HG02763 (cell line): Measurements from ENCODE around the gene RAG1.
A peak's percentile ranks its signal among the peaks of the same experiment; 100 is the strongest.

ENCODE experiments used
- ATAC-seq: cut with Tn5 transposase; IDR thresholded peaks from one replicate; pipeline ENCODE4 v1.9.1; 2021; ENCODE audit warnings: mild to moderate bottlenecking, moderate library complexity; ENCODE audit not compliant: unreplicated experiment

RAG1 gene

DNA sequence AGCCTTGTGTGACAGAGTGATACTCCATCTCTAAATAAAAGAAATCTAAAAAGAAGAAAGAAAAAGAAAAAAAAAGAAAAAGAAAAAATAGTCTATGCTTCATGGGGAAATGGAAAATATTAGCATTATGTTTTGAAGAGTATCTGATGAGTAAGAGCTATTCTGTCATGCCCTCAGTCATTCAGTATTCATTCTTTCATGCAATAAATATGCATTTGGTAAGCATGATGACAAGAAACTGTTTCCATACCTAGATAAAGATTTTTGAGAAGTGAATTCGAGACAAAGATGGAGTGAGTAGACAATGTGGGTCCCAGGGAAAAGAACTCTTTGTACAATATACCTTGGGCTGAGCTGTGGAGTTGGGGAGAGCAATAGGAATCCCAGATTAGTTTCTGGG is 20.3 kb downstream of the RAG1 start:
- ATAC-seq: no peak

DNA sequence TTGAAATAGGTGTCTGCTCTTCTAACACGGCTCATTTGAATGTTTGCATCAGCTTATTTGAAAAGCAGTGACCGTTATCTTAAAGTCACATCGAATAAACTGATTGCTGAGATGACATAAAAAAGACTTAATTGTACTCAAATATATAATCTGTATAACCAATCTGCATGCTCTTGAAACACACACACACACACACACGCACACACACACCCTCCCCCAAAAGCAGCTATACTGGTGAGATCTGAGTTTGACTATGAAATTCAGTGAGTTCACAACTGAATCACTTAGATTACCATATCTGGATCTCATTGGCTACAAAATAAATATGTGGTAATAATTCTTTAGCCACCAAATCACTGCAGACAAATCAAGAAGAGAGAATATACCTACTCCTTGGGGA is 22.7 kb downstream of the RAG1 start:
- no peak for ATAC-seq

DNA sequence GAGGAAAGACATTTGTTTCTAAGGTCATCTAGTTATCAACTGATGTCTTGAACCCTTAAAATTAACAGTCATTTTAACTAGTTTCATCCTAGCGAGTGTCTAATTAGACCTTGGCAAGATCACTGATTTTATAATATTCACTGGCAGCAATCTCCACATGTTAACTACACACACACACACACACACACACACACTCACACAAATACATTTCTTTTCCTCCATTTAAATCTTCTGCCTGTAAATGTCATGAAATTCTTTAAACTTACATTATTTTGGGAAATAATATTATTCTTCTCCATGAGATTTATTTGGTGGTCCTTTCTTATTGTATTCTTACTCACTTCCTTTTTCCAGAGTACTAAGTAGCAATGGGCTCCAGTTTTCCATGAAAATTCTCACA is 23.6 kb downstream of the RAG1 start:
- no peak for ATAC-seq

DNA sequence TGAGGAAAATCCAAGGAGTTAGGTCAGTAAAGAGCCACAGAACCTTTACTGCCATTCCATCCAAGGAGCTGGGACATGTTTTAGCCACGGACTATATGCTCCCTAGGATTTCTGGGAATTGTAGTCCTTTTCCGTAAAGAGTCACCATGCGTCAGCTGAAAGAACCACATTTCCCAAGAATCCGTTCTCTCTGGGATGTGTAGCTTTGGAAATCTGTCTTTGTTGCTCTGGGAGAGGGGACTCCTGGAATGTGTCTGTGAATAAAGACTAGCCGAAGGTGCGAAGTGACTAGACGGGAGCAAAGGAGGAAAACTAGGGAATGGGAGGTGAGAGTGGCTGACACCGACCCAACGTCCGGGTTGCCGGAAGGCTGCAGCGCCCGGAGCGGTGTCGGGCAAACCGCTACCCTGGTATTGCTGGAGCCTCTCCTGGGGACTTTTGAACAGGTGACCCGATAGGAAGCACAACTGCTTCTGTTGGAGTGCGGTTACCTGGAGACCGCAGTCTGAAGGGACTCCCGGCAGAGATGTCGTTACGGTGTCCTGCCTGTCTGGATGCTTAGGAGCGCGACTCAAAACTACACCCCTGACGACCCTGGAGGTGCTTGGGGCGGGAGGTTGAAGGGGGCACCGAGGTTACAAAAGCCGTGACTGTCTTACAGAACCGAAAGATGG is 26.6 kb downstream of the RAG1 start, which contains the start of gene IFTAP:
Gene IFTAP (plus strand): TSS at position 187 of the 674 bp plus-strand sequence. CDS start 15,602 bp downstream, outside the sequence.
- ATAC-seq: peak; percentile 94

DNA sequence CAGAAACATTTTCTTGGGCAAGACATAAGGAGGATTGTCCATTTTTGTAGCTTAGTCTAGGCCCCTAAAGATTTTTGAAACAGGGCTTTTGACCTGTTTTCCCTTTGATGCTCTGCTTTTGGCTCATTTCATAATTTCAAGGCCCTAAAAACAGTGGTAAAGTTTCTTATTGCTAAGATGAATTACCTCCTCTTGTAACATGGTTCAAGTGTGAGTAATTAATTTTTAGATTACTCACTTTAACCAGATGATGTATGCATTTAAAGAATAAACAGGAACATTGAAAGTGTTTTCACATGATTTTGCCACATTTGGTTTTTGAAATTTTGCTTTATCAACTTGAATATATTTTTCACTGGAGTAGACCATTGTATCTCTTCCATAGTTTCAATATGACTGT is 29.1 kb downstream of the RAG1 start:
- no peak for ATAC-seq

DNA sequence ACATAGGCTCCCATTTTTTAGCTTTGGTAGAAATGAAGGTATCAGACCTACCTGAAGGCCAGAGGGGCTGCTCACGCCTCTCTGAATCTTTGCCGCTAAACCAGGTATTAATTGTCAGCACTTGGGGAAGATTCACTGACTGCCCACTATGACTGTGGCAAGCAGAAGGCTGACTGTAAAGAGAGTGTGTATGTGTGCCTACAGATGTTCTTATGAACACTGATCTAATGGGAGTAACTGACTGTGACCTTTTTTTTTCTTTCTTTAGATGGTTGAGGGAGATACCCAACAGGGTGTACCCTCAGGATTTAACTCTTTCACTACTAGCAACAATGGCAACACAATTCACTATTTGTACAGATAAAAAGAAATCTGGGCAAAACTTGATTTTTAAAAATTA is 30.2 kb downstream of the RAG1 start, which contains the start of gene RAG2:
Gene RAG2 (minus strand): TSS at position 186 of the 400 bp plus-strand sequence. CDS start 4,068 bp downstream, outside the sequence.
- ATAC-seq: no peak

DNA sequence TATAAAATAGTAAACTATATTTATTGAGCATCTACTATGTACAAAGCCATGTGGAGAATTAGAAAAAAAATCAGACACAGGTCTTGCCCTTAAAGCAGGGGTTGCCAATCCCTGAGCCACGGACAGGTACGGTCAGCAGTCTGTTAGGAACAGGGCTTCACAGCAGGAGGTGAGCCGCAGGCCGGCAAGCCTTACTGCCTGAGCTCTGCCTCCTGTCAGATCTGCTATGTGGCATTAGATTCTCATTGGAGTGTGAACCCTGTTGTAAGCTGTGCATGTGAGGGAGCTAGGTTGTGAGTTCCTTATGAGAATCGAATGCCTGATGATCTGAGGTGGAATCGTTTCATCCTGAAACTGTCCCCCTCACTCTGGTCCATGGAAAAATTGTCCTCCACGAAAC is 32.4 kb downstream of the RAG1 start:
- no peak for ATAC-seq

DNA sequence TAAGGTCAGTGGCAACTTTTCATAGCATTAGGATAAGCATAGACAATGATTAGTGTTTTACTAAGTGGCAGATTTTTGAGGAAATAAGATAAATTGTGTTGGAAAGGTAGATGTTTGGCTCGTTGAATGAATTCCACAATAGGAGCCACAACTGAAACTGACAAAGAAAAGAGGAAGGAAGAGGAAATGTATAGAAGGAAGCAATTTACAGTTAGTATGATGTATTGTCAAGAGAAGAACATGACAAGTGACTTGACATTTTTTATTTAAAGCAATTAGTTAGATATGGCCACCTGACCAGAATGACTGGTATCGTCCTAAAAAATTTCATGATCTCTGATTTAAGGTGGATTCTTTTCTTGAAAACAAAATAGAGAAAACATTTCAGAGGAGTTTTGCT is 33.3 kb downstream of the RAG1 start:
- no peak for ATAC-seq

DNA sequence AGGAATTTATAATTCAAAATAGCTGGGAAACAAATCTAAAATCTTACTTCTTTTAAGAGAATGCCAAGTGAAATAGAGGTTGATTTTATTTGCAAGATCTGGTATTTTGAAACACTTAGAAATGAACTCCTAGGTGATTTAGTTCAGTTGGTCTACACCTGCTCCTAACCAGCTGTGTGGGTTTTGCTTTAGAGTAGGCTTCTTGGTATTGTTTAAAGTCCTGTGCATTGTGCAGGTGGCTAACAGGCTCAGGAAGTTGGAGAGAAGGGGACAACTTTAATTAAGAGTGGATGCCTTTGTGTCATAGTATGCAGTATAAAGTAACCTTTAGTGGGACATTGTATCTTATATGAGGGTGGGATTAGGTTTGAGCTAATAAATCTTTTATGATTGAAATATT is 34.3 kb downstream of the RAG1 start:
- no peak for ATAC-seq

DNA sequence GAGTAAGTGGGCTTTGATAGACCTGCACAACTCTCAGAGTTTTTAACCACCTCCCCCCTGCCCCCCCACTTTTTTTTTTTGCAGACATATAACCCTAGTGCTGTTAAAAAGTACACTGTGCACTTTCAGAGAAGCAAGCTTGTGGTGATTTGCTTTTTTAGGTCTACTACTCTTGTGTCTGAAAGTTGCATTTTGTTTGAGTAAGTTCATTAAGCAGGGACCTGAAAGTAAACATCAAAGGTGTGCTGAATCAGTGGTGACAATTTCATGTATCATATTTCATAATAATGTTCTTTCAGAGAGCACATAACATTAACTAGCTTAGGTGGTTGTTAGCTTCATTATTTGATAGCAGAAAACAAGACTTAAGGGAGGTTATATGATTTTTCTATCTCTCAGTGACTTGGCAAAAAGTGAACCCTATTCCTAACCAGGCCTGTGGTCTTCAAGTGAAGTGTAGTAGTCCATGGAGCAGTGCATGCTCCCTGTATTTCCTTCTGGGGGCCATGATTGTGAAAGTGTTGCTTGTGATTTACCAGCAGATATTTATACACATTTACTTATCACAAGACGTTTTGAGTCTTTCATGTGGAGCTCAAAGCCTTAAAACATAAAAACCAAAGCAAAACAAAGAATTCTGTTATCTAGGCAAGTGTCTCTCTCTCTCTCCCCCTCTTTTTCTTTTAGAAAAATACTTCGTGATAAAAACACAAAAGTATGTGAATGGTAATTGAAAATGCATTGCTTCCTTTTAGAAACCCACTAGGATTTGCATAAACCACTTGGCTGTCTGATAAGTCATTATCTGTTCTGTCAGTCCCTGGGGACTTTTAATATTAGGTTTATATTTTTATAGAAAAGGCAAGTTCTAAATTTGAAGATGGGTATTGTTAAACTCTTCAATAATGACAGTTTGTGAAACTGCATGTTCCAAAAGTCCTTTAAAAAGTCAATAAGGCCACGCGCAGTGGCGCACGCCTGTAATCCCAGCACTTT is 37.7 kb downstream of the RAG1 start:
- ATAC-seq: peak; percentile 74

DNA sequence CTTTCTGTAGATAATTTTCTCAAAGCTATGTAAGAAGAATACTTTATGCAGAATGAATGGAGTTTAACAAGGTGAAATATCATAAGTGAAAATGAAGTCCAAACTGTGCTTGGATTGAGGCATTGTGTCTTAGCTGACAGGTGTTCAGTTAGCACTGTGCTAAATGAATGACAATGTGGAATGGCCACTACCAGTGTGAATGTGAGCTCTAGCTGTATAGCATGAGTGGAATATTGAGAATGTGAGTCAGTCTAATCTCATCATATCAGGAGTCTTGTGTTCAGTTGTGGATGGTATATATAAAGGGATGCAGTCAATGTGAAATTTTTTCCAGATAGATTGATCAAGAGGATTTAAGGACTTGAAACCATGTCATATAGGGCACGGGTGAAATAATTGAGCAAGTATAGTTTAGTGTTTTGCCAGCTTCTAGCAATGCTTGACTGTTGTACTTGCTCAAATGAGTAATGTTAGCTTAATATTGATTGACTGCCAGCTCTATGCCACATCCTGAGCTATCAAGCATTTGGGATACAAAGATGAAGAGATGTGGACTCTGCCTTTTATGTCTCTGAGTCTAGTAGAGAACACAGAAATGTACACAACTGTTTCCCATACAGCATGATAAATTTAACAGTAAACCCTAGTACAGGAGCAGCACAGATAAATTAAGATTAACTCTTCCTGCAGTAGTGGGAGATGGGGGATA is 40.8 kb downstream of the RAG1 start:
- no peak for ATAC-seq

DNA sequence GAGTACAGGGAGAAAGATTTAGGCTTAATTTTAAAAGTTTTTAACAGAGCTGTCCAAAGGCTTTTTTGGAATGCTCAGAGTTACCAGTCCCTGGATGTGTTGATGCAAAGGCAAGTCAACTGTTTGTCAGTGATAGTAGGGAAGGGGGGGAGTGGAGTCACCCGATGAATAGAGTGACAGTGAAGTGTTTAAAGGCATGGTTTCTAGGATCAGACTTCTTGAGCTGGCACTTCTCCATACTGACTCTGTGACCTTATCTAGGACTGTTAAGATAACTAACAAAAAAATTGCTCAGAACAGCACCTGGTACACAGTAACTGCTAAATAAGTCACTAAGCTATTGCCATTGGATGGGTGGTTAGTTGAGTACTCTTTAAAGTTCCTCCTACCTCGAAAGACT is 41.6 kb downstream of the RAG1 start:
- ATAC-seq: no peak

DNA sequence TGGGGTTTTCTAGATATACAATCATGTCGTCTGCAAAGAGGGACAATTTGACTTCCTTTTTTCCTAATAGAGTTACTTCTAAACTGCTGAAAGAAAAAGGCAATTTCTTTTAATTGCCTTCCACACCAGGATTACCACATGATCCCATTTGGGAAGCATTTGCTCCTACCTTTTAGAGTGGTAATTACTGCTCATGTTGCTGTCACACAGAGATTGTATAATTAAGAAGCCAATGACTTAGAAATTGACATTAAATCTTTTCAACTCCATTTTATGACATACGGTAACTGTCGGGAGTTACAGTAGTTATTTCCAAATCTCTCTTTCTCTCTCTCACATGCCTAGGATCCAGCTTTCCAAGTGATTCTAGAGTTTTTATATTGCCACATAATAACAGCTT is 48.0 kb downstream of the RAG1 start:
- ATAC-seq: no peak

DNA sequence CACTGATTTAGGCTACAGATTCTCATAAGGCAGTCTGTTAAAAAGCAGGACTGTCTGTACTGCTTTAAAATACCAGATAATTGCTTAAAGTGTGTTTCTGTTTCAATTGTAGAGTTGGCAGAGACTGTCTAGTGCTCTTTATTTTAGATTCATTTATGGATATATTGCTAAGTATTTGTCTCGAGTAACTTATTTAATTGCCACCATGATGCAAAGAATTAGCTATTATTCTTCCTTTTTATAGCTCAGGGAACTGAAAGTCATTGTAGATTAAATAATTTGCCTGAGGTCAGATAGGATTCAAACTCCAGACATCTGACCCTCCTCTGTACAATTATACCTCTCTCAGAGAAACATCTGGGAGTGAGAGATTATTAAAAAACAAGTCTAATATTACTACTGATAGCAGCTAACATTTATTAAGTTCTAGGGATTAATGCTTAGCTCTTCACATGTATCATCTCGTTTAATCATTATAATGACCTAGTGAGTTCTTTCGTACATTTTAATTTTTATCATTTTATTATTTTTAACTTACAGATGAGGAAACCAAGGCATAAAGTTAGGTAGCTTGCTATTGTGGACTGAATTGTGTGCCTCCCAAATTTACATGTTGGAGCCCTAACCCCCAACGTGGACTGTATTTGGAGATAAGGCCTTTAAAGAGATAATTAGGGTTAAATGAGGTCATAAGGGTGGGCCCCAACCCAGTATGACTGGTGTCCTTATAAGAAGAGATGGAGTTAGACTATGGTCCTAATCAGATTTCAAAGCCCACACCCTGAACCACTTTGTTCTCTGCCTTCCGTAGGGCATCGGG is 49.9 kb downstream of the RAG1 start:
- ATAC-seq: no peak

DNA sequence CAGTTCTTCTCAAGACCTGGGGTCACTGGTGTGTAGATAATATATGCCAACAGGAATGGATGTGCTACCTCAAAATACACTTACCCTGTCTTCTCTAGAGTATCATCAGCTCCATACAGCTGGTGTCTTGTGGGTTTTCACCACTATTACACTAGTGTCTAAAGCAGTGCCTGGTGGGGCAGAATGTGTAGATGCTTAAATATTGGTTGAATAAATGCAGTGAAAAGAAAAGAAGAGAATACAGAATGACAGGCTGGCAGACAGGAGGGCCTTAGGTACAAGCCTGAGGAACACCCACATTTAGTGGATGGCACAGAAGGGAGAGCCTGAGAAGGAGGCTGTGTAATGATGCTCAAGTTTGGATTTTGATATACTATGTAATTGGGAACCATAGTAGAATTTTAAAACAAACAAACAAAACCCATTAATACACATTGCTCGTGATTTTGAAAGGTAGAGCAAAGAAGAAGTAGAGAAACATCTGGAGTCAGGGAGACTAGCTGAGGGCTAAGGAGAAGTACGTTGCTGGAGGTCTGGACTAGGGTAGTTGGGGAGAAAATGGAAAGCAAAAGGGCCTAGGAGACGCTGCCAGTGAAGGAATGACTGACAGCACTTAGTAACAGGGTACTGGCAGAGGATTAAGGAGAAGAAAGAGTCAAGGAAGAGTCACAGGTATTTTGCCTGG is 50.7 kb downstream of the RAG1 start:
- ATAC-seq: no peak

DNA sequence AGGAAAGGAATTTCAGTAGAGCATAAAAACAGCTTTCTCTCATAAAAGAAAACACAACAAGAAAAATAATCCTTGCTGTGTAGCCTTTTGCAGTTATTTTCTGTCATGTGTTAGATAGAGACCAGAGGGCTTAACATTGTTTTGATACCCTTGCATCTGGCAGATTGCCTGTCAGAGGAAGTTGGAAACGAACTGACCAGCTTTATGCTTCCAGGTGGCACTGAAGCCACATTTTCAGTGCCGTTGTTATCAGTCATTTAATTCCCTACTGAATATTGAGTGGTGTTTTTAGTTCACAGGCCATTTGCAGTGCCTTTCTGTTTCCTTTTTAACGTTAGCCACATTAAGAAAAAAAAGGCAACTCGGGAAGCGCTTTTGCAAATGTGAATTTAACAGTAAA is 51.7 kb downstream of the RAG1 start:
- ATAC-seq: no peak

DNA sequence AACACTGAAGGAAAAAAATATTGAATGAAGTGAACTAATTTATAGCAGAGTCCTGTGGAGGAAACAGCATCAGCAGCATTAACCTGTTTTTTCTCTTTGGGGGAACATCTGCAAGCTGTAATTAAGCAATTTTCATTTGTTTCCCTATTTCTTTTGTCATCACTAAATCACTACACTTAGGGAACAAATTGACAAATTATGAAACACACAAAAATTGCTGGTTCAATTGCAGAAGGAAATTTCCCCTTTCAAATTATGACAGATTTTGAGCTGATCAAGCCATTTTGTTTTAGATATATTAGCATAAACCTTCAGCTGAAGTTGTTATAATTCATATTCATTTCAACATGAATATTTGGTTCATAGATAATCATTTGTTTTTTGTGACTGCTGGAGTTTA is 52.4 kb downstream of the RAG1 start:
- no peak for ATAC-seq

DNA sequence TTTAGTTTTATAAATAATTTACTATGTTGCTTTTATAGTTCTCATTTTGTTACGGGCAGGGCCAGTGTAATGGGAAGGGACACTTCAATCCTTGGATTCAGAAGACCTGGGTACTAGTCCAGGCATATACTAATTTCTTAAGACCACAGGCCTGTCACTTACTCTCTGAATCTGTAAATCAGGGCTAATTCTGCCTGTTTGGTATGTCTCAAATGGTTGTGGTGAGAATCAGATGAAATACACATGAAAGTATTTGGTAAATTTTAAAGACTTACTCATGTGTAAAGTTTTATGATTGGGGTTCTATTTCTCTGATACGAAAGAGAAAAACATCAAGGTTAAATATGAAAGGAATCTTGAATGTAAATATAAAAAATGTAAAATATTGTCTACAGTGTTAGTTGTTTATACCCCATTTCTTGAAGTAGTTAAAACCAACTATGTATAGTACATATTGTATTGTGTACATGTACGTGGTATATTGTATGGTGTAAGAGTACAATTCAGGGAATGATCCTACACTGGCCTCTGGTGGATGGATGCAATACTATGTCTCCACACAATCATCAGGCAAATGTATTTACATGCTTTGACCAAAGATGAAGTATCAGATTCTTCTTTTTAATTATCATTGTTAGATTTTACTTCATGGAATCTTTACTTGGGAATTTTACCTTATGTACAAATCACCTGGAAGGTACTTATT is 54.8 kb downstream of the RAG1 start:
- peak; percentile 65 for ATAC-seq

DNA sequence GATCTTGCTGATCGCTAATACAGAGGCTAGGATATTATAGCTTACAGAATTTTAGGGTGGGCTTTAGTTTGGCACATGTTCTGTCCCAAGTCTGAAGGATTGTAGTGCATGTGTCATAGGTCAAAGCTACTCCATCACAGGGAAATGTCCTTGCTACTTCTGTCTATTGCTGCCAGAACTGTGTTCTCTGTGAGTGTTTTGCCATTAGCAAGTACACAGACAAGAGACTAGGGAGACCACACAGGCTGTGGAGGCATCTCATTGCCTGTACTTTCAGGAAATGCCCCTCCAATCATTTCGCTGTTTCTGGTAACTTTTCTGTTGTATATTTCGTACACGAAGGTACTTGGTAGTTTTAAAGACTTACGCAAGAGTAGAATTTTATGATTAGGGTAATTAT is 55.7 kb downstream of the RAG1 start:
- no peak for ATAC-seq
